Astrocyte of the spinal cord (primary cell): Measurements from ENCODE around the gene MAP7.
"Not testable (repeated sequence)": the region's sequence is repeated elsewhere in the genome, so short reads cannot be mapped to it uniquely, and the experiment has no call there.

Experiments used
- DNase-seq: peaks from one replicate; pipeline ENCODE4 v3.0.0; 2011; ENCODE audit warnings: low read depth, low spot score
- H3K4me3 ChIP-seq: 2 replicates; pipeline ENCODE4 v1.5.1; 2011; ENCODE audit warnings: low read depth, mild to moderate bottlenecking, low read length, moderate library complexity
- in situ Hi-C: cut with HindIII; loops from 2 replicates; pipeline ENCODE4 v1.10.0; 2017; ENCODE audit warnings: low sequenced_read_pairs
- TF ChIP-seq, protein P1 (sequence below): IDR thresholded peaks from 2 replicates; pipeline ENCODE4 v1.5.1; 2012; ENCODE audit warnings: low read depth, mild to moderate bottlenecking, low read length, inconsistent platforms

The MAP7 gene

DNA sequence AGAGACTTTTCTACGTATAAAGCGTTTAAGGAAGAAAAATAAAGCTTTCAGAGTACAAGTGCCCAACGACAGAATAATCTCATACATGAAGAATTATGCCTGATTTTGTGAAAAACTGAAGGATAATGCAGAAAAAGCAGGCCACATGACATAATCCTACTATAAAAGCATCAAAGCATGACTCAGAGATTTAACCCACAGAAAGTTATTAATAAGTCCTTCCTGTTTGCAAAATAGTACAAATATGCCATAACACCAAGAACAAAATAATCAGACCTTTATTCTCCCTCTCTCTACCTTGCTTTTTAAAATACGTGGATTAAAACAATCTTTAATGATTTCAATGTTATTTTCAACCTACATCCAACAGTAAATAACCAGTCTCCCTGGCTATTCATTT lies 142.0 kb downstream of the MAP7 start:
- DNase-seq: peak; percentile 42
- H3K4me3 ChIP-seq: no peak overlapping the region
- TF ChIP-seq, protein P1, sequence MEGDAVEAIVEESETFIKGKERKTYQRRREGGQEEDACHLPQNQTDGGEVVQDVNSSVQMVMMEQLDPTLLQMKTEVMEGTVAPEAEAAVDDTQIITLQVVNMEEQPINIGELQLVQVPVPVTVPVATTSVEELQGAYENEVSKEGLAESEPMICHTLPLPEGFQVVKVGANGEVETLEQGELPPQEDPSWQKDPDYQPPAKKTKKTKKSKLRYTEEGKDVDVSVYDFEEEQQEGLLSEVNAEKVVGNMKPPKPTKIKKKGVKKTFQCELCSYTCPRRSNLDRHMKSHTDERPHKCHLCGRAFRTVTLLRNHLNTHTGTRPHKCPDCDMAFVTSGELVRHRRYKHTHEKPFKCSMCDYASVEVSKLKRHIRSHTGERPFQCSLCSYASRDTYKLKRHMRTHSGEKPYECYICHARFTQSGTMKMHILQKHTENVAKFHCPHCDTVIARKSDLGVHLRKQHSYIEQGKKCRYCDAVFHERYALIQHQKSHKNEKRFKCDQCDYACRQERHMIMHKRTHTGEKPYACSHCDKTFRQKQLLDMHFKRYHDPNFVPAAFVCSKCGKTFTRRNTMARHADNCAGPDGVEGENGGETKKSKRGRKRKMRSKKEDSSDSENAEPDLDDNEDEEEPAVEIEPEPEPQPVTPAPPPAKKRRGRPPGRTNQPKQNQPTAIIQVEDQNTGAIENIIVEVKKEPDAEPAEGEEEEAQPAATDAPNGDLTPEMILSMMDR: no peak
- in situ Hi-C loops: no loop called here

DNA sequence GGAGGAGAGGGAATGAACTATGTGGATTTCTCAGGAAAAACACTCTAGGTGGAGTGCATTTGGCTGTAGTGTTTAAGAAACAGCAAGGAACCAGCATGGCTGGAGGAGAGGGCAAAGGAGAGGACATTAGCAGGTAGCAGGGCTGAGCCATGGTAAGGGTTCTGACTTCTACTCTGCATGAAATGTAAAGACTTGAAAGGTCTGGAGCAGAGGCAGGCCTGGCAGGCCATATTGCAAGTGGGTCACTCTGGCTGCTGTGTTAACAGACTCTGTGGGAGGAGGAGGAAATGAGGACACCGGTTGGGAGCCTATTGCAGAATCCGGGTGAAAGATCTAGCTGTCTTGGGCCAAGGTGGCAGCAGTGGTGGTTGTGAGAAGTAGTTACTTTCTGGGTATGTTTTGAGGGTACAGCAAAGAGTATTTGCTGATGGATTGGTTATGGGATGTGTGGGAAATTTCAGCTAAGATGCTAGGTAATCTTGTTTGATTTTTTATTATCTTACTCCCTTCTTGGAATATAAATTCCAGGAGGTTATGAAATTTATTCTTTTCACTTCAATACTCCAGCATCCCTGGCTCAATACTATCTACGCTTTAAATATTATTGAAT lies 144.7 kb downstream of the MAP7 start:
- TF ChIP-seq, protein P1: no peak
- in situ Hi-C loops: no loop called here
- no peak overlapping the region for H3K4me3 ChIP-seq
- DNase-seq: no peak

DNA sequence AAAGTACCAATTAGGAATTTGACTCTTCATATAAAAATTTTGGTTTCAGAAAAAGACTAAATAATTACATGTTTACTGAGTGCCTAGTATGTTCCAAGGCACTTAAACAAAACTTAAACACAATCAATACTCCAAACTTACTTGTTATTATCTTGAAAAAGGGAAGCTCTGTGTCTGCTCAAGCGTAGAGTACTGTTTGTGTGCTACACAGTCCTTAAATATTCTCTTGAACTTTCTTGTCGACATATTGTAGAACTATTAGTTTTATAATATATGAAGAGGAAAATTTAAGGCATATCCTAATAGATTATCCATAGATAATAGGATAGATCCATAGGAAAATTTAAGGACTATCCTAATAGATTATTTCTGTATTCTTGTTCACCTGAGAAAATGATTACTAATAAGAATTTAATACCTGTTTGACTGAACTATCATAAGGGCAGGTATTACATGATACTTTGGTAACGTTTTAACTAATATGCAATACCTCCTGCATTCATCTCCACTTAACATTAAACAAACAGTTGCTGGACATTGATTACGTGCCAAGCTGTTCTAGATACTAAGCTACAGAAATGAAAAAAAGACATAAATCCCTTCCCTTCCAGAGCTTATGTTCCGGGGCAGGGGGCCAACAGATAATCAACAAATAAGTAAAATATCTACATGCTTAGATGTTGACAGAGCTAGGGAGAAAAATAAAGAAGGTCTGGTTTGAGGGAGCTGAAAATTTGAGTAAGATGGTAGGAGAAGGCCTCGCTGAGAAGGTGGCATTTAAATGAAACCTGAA lies 145.4 kb downstream of the MAP7 start:
- in situ Hi-C loops: no loop called here
- TF ChIP-seq, protein P1: no peak
- no peak for DNase-seq
- no peak overlapping the region for H3K4me3 ChIP-seq

DNA sequence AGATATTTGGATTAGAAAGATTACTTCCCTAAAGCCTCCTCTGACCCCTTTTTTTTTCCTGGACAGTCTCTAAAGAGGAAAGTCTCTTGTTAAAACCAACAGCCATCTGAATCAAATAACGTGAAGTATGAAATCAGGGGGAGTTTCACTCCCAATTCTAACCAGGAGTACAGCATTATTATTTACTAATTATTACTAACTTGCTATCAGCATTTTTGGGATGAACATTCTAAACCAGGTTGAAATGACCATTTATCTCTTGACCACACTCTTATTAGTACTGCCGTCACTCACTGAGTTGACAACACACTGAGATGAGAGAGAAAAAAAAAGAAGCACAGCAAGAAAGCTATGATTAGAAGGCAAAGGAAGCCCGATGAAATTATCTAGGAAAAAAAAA lies 146.2 kb downstream of the MAP7 start:
- in situ Hi-C loops: no loop called here
- no peak for DNase-seq
- H3K4me3 ChIP-seq: no peak overlapping the region
- TF ChIP-seq, protein P1: no peak

DNA sequence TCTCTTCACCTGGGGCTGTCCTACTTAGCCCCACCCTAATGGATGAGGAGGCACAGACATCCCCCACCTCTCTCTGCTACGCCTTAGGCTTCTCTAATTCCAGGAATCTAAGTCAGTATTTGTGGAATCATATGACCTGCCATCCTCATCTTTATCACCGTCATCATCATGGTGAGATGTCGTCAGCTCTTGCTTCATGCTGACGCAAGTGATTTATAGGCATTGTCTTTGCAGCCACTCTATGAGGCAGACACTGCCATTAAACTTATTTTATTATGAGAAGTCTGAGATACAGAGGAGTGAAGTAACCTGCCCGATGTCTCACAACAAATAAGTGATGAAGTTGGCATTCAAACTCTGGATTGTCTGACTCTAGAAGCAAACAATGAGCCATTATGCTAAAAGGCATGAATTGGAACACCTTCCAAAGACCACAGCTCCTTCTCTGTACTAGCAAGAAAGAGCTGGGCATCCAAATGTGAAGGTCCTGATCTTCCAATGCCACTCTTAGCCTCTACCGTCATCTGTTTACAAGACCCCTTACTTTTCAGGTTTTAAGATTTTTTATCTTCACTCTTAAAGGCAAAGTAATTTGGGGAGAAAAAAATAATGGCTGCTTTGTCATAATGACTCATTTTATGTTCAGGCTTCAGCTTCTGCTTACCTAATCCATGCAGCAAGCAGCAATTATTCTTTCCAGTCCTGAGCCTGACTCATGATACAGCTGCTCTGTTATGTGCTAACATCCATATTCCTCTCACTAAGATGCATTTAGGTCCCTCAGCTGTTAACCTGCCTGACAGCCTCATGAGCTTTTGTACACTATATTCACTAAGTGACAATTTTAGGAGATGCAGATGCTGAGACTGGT lies 146.9 kb downstream of the MAP7 start:
- peak; percentile 93 for DNase-seq
- in situ Hi-C loops: no loop called here
- TF ChIP-seq, protein P1: no peak
- H3K4me3 ChIP-seq: no peak overlapping the region

DNA sequence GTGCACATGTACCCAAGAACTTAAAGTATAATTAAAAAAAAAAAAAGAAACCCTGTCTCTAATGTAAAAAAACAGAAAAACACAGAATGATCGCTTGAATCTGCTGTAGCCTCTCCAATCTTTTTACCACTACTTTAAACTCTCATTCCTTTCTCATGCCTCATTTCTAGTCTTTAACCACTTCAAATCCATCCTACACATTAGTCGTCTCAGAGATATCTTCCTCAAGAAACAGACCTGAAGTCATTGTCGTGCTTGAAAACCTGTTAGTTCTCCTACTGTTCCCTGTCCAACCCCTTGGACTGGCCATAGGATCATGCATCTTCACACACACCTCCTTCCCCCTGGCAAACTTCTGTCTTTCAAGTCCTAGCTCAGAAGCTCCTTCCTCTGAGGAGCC lies 148.5 kb downstream of the MAP7 start:
- TF ChIP-seq, protein P1: no peak
- DNase-seq: peak; percentile 55
- no peak overlapping the region for H3K4me3 ChIP-seq
- in situ Hi-C loops: no loop called here

DNA sequence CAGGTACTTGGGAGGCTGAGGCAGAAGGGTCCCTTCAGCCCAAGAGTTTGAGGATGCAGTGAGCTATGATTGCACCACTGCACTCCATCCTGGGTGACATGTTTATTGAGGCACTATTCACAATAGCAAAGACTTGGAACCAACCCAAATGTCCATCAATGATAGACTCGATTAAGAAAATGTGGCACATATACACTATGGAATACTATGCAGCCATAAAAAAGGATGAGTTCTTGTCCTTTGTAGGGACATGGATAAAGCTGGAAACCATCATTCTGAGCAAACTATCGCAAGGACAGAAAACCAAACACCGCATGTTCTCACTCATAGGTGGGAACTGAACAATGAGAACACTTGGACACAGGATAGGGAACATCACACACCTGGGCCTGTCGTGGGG lies 149.0 kb downstream of the MAP7 start:
- H3K4me3 ChIP-seq, in situ Hi-C loops, DNase-seq: not testable (repeated sequence)
